HG03439 (cell line): Measurements from ENCODE around the gene GRIP2.
"Not testable (repeated sequence)": the region's sequence is repeated elsewhere in the genome, so short reads cannot be mapped to it uniquely, and the experiment has no call there.

Experiments used
- ATAC-seq: cut with Tn5 transposase; IDR thresholded peaks from one replicate; pipeline ENCODE4 v1.9.1; 2021; ENCODE audit warnings: mild to moderate bottlenecking, moderate library complexity; ENCODE audit not compliant: unreplicated experiment

The GRIP2 gene

DNA sequence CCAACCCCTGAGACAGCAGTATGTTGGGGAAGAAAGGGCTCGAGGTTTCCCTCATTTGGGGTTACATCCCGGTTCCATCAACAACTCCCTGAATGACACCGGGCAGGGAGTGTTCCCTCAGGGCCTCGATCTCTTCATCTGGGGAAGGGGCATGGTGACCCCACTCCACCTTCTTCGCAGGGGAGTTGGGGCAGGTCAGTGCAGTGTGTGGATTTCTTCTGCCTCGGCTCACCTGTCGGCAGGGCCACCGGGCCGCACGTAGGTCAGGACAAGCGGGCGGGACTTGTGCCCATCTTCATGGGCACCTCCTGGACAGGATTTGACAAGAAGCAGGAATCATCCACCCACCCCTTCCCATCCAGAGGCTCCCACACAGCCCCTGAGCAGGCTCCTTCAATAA lies 17.4 kb downstream of the GRIP2 start:
- ATAC-seq, result no peak

DNA sequence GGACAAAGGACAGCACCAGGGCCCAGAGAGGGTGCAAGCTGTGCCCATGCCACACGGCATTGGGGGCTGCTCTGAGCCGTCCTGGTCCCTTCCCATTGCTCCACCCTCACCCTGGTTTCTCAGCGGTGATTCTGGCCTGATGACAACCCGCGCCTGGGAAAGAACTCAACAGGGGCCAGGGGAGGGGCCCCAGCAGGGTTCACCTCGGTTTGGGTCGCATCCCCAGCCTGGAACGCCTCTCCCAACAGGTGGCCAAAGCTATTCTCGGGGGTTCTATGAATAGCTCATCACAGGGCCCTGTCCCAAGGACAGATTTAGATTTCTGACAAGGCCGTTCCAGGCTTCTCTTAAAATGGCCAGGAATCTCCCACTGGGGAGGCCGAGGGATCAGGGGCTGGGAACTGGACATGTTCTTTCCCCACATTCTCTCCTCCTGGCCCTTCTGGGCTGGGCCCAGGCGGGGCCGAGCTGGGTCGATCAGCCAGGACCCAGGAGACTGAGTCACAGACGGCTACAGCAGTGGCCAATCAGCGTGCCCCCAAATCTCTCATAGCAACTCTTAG lies 17.9 kb downstream of the GRIP2 start:
- ATAC-seq, result no peak

DNA sequence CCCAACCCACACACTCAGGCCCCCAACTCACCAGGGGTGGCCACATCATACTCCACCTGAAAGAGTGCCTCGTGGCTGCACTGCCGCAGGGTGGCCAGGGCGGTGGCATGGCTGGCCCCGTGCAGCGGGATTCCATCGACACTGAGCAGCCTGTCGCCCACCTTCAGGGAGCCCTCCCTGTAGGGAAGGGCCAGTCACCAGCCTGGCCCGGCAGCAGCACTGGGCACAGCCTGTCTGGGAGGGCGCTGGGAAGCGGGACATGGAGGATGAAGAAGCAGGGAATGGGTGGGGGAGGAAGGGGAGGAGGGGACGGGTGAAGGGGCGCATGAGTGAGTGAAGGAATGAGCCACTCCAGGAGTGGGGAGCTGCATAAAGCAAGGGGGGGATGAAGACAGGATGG lies 18.5 kb downstream of the GRIP2 start:
- ATAC-seq, result no peak

DNA sequence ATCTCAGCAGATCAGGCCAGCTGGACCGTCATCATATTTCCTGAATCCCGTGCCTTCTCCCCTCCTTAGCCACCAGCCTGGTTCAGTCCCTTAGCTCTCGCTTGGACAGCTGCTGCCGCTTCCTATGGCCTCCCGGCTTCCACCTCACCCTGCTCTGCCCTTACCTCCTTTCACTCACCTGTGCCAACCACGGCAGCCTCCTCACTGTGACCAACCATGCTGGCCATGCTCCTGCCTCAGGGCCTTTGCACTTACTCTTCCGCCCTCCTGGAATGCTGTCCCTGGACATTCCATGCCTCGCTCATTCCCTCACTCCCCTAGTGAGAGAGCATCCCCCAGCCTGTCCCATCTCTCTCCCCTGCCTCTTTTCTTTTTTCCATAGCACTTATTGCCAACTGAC lies 19.2 kb downstream of the GRIP2 start:
- no peak for ATAC-seq

DNA sequence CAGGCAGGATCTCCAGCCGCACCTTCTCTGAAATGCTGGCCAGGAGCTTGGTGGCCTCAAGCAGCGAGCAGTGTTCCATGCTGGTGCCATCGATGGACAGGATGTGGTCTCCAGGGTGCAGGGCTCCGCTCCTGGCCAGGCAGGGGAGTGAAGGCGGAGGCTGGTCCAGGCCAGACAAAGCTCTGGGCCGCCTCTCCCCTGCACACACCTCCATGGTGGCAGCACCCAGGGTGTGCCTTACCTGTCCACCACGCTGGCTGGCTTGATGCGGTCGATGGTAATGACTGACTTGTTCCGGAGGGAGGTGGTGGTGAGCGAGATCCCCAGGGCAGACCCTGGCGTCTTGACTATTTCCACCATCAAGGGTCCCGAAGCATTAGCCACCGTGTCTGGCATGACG lies 20.0 kb downstream of the GRIP2 start:
- no peak for ATAC-seq

DNA sequence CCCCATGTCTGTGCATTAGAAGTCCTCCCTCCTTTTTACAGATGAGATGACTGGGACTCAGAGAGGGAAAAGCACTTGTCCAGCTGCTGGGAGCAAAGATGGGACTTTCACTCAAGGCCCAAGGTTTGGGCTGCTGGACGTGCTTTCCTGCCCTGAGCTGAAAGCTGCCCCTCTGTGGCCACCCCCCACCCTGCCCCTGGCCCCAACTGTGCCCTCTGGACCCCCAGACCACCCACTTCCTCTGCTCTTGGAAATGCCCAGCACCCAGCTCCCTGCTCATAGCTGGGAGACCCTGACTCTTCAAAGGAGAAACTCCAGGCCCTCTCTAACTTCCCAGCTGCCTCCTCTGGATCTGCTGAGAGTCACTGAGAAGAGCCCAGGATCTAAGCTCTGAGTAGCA lies 20.7 kb downstream of the GRIP2 start:
- ATAC-seq, result no peak

DNA sequence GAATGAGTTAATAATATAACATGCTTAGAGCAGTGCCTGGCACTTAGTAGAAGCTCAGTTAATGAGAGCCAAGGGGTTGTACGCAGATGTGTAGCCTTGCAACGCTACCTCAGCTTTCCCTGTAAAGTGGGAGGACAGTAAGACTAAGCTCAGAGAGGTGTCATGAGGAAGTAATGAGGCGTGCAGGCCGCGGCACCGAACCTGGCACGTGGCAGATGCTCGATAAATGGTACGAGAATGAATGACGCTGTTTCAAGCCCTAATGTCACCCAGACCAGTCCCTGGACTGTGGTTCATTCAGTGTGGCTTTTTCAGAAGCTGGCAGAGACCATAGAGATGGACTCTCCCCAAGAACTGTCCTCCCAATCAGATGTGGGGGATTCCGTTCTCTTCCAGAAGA lies 21.2 kb downstream of the GRIP2 start:
- ATAC-seq, result no peak

DNA sequence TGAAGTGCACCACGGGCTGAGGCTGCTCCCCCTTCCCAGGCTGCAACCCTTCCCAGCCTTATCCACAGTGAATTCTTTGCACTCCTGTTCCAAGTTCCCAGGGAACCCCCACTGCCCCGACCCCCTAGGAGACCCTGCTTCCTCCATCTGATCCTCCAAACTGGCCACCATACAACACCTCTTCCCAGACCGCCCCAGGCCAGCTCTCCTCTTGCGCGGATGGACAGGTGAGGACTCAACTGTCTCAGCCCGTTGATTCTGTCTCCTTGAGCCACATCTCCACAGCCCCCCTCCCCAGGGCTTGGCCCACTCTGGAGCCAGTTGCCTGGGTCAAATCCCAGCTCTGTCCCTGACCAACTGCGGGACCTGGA lies 21.7 kb downstream of the GRIP2 start:
- no peak for ATAC-seq

DNA sequence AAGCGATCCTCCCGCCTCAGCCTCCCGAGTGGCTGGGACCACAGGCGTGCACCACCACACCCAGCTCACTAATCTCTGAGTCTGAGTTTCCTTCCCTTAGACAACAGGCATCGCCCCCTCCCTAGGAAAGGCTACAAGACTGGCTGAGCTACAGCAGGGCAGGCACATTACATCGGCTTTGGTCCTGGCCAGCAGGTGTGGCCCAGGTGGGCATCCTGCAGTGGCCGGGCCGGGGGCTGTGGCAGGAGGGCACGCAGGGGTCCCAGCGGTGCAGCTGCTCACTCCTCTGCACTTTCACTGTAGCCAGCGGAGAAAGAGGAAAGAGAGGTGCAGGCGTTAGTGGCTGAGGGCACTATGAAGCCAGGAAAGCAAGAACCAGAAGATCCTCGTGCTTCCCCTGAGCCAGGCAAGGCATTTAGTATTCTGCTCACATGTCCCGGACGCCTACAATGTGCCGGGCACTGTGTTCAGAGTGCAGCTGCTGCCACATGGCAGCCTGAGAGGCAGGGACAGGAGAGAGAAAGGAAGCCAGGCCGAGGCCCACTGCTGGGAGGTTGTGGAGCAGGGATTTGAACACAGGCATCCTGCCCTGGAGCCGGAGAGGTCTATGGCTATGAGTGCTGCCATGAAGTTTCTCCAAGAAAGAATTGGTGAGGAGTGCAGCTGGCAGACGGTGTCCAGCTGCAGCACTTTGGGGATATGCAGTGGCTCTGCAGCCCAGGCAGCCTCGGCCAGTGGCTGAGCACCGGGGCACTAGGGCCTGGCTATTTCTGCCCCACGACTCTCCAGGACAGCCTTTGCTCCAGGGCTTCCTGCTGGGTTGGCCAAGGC lies 22.3 kb downstream of the GRIP2 start:
- ATAC-seq, result no peak

DNA sequence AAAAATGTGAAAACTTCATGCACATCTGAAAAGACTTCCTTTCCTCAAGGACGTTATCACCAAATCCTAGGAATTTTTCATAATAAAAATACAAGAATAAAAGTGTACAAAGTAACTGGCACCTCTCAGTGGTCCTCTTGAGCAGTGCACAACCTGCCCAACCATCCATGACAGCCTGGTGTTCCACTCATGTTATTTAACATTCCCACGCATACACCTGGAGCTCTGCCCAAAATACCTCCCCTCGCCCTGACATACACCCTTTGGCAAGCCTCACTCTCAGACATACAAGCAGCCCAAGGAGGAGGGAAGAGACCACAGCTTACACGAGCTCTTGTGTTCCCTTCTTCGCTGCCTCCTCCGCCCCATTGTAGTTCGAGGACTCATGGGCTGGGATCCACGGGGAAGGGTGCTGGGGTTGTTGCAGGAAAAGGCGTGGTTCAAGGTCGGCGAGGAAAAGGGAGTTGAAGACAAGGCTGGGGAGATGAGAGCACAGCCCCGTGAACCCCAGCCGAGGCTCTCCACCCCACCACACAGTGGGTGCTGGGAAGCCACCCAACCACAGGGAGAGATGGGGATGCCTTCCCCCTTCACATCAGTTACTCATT lies 23.3 kb downstream of the GRIP2 start:
- ATAC-seq, result no peak

DNA sequence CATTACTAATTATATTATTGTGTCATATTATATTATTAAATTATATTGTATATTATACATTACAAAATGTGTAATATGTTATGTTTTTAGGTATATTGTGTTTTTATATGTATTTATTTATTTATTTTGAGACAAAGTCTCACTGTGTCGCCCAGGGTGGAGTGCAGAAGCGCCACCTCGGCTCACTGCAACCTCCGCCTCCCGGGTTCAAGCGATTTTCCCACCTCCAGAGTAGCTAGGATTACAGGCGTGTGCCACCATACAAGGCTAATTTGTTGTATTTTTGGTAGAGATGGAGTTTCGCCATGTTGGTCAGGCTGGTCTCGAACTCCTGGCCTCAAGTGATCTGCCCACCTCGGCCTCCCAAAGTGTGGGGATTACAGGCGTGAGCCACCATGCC lies 24.6 kb downstream of the GRIP2 start:
- not testable (repeated sequence) for ATAC-seq

DNA sequence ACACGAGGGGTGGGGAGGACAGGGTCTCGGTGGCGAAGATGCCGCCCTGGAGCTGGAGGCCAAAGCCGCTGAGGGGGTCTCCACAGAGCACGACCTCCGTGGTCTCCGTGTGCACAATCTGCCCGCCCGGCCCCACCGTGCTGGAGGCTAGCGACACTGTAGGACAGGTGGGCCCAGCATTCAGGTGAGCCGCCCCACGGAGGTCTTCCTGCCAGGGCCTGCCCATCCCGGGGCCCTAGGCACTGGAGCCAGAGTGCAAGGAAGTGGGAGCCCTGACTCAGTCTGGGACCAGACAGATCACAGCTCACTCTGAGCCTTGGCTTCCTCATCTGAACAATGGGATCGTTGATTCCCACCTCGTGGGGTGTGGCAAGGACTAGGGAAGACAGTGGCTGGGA lies 25.8 kb downstream of the GRIP2 start:
- ATAC-seq, result no peak

DNA sequence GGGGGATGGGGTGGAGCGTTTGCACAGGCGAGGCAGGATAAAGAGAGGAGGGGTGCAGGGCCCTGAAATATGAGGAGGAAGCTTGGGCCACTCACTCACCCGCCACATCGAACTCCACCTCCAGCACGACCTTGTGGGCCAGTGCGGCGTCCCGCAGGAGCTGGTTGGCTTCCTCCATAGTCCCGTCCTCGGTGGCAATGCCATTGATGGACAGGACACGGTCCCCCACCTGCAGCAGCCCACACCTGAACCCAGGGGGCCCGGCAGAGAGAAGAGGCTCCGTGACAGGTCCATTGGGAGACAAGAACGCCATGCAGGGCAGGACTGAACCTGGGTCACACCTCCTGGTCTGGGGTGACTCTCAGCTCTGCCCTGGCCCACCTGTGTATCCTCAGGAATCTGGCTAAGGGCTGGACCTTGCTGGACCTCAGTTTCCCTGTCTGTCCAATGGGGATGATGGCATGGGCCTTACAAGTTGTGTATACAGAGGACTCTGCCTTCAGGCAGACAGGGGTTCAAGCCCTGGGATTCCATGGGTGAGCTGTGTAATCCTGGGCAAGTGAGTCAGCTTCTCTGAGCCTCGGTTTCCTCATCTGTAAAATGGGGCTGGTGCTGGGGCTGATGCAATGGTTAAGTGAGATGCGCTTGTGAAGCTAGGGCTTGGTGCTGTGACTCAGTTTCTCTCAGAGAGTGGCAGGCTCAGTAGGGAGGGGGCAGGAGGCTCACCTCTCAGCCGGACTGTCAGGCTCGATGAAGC lies 26.4 kb downstream of the GRIP2 start:
- ATAC-seq, result no peak

DNA sequence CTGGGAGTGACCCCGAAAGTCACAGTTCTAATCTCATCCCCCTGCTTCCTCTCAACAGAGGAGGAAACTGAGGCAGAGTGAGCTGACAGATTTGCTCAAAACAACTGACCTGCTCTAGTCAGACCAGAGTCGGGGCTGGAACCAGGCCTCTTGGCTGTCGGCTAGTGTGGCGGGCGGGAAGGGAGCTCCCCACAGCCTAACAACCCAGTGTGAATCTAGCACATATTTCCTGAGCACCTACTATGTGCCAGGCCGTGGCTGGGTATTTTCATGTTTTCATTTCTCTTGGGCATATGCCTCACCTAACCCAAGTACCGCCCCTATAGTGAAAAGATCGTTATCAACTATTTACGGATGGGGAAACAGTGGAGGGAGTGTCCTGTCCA lies 27.2 kb downstream of the GRIP2 start:
- ATAC-seq, result no peak

DNA sequence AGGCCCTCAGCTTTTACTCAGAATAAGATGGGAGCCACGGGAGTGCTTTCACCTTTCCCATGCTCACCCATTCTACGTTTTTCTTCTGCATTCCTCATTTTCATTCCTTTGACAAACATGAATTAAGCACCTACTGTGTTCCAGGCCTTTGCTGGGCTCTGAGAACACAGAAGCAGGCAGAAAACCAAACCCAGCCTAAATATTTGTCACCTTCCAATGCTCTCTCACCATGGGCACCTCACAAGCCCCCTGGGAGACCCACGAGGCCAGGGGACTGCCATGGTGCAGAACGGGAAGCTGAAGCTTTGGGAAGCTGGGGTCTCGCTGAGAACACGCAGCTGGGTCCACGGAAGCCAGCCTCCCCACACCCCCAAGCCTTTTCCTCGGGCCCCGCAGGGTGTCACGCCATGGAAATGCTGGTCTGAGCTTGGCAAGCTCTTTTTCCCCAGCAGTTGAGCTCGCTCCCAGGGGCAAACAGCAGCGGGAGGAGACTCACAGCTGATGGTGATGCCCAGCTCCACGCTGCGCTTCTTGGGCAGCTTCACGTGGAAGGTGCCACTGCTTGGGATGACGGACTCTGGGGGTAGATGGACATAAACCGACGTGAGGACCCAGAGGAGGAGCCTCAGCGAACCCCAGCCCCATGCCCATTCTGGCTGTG lies 27.7 kb downstream of the GRIP2 start:
- no peak for ATAC-seq

DNA sequence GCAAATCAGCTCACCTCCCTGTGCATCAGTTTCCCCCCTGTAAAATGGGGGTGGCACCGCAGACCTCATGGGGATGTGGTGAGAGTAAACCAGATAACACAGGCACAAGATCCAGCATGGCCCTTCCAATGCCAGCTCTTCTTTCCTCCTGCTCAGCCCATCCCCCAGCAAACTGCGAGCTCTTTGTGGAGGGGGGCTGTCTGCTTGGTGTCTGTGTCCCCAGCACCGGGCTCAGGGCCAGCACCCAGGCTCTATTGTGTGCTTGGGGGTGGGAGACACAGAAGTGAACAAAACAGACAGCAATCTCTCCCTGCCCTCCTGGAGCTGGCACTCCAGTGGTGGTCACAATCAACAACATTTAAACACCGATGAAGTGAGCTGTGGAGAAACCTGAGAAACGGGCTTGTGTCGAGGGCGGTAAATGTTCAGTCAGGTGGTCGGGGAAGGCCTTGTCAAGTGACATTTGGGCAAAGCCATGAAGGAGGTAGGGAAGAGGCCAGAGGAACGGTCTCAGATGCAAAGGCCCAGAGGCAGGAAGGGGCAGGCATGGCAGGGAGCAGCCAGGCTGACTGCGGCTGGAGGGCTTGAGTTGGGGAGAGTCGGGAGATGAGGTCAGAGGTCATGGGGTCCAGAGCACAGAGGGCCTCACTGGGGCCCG lies 28.4 kb downstream of the GRIP2 start:
- no peak for ATAC-seq

DNA sequence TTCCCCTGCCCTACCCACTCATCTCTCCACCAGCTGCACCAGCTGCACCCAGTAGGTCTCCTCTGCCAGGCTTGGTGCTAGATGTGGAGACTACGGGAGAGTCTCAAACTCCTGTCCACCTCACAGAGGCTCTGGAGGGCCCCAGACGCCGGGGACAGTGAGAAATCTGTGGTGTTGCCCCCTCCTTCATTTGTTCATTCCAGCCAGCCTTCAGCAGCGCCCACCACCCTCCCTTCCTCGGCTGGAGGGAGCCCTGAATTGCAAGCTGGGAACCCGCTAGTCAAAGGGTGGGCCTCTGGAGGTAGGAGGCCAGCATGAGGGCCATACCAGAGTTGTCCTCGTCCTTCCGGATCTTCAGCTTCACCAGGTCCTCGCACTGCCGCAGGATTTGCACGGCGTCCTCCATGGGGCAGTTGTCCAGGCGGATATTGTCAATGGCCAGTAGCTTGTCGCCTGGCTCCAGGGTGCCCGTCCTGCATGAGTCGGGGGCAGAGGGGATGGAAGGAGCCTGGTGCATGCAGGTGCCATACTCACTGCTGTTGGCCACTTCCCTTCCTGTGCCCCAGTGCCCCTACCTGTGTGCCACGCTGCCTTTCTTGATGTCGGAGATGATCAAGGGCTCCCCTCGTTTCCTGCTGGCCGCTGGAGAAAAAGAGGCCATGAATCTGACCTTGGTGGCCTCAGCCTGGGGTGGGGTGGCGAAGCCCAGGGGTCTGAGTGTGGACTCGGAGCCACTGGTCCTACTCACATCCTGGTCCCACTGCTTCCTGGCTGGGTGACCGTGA lies 29.1 kb downstream of the GRIP2 start:
- ATAC-seq, result no peak

DNA sequence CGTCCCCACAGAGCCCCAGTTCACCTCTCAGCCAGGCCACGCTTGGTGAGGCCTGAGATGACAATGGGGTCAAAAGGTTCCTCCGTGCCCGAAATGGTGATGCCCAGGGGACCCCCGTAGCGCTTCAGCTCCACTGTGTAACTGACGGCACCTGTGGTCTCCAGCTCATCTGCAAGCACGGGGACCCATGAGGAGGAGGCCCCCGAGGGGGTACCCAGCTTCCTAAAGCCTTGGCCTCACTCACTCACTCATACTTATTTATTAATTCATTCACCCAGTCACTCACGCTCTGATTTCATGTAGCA lies 30.4 kb downstream of the GRIP2 start:
- no peak for ATAC-seq

DNA sequence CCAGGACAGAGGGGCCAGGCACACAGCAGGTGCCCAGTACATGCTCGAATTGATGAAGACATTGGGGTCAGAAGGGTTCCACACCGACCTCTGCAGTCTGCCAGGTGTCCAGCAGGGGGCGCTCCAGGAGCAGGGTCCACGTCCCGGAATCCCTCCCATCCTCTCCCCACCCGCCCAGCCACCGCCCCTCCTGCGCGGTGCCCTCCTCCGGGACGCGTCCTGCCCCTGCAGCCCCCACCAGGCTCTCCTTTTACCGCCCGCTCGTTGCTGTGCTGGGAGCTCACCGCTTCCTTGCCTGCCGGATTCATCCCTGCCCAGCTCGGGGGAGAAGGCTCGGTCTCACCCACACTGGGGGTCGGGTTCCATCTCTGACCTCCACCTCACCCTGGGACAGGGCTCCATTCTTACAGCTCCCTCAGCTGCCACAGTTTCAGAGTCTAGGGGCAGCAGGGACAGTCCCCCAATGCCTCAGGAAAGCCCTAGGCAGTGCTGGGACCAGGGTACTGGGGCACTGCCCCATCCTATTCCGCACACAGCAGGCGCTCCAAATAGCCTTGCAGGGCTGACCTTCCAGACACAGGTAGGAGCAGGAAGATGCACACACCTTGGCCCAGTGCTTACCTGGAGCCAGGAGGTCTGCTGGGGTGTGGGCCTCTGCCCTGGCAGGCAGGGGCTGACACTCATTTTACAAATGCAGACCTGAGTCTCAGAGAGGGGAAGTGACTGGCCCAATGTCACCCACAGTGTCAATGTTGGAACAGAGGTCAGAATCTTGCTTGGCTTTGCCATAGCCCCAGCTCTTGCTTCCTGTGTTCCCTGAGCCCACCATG lies 31.0 kb downstream of the GRIP2 start:
- no peak for ATAC-seq
